Neural cell (in vitro differentiated cells): ENCODE data around the gene MACF1. TPM values are rescaled to one million over a fixed set of nuclear protein-coding genes. Genes with fewer than 3 reads are reported as not detected.

ENCODE experiments used
- H2AFZ ChIP-seq: fragments of 200-600, 300-800 bp; sonication (generic), shearing (Covaris generic); 2 replicates; pipeline ENCODE4 v1.6.0; 2014; ENCODE audit warnings: low read depth, mild to moderate bottlenecking, antibody characterized with exemption, low read length, moderate library complexity
- H3F3A ChIP-seq: fragments of 200-600 bp; shearing (Covaris generic); 2 replicates; pipeline ENCODE4 v1.6.1; 2016; ENCODE audit warnings: mild to moderate bottlenecking, moderate library complexity, mixed read lengths, antibody characterized with exemption, low read length; ENCODE audit not compliant: insufficient read depth, poor library complexity, severe bottlenecking
- H3K27ac ChIP-seq: fragments of 200-600, 300-800 bp; sonication (generic), shearing (Covaris generic); 2 replicates; pipeline ENCODE4 v1.5.1; 2014; ENCODE audit warnings: mild to moderate bottlenecking, low read length, moderate library complexity
- H3K27me3 ChIP-seq: fragments of 300-800, 200-600 bp; sonication (generic), shearing (Covaris generic); 2 replicates; pipeline ENCODE4 v1.6.0; 2014; ENCODE audit warnings: mild to moderate bottlenecking, low read depth, low read length, moderate library complexity; ENCODE audit not compliant: insufficient read depth
- H3K36me3 ChIP-seq: fragments of 300-800, 200-600 bp; sonication (generic), shearing (Covaris generic); 2 replicates; pipeline ENCODE4 v1.5.1; 2014; ENCODE audit warnings: mild to moderate bottlenecking, antibody characterized with exemption, low read length, moderate library complexity; ENCODE audit not compliant: insufficient read depth
- H3K4me2 ChIP-seq: fragments of 300-800, 200-600 bp; sonication (generic), shearing (Covaris generic); 2 replicates; pipeline ENCODE4 v1.6.0; 2014; ENCODE audit warnings: mild to moderate bottlenecking, low read length
- H3K4me3 ChIP-seq: fragments of 300-800, 200-600 bp; sonication (generic), shearing (Covaris generic); 2 replicates; pipeline ENCODE4 v1.5.1; 2014; ENCODE audit warnings: mild to moderate bottlenecking, low read length, moderate library complexity
- H3K79me2 ChIP-seq: fragments of 200-600 bp; shearing (Covaris generic); replicated peaks from 2 replicates; pipeline ENCODE4 v1.6.0; 2014; ENCODE audit warnings: mild to moderate bottlenecking, low read length, moderate library complexity; ENCODE audit not compliant: insufficient read depth
- H3K9ac ChIP-seq: fragments of 300-800, 200-600 bp; sonication (generic), shearing (Covaris generic); 2 replicates; pipeline ENCODE4 v1.6.1; 2016; ENCODE audit warnings: mild to moderate bottlenecking, low read length, mixed read lengths
- H3K9me2 ChIP-seq: fragments of 200-600 bp; shearing (Covaris generic); 2 replicates; pipeline ENCODE4 v1.6.1; 2016; ENCODE audit warnings: mild to moderate bottlenecking, low read length, mixed read lengths; ENCODE audit not compliant: insufficient read depth
- H3K9me3 ChIP-seq: fragments of 200-600, 300-800 bp; sonication (generic), shearing (Covaris generic); 2 replicates; pipeline ENCODE4 v1.6.1; 2016; ENCODE audit warnings: mild to moderate bottlenecking, mixed run types, low read length, moderate library complexity, mixed read lengths
- H4K20me1 ChIP-seq: fragments of 200-600 bp; shearing (Covaris generic); 2 replicates; pipeline ENCODE4 v1.6.1; 2016; ENCODE audit warnings: mild to moderate bottlenecking, mixed run types; ENCODE audit not compliant: insufficient read depth
- CTCF ChIP-seq: fragments of 450-650 bp; IDR thresholded peaks from 2 replicates; pipeline ENCODE4 v1.5.1; 2014; ENCODE audit warnings: antibody characterized with exemption, mild to moderate bottlenecking, moderate library complexity; ENCODE audit not compliant: poor library complexity, severe bottlenecking
- EP300 ChIP-seq: fragments of 450-650 bp; conservative IDR thresholded peaks from 2 replicates; pipeline ENCODE4 v1.6.1; 2014; ENCODE audit warnings: antibody characterized with exemption, mild to moderate bottlenecking, moderate library complexity; ENCODE audit not compliant: poor library complexity, severe bottlenecking
- EZH2 ChIP-seq: fragments of 200-600, 300-800 bp; shearing (Covaris generic), sonication (generic); IDR thresholded peaks from 2 replicates; pipeline ENCODE4 v1.6.1; 2014; ENCODE audit warnings: antibody characterized with exemption, low read length, borderline replicate concordance, mild to moderate bottlenecking; ENCODE audit not compliant: insufficient read depth, poor library complexity, severe bottlenecking
- MXI1 ChIP-seq: fragments of 450-650 bp; conservative IDR thresholded peaks from 2 replicates; pipeline ENCODE4 v1.6.1; 2014; ENCODE audit warnings: antibody characterized with exemption, mild to moderate bottlenecking; ENCODE audit not compliant: poor library complexity, severe bottlenecking
- POLR2AphosphoS5 ChIP-seq: IDR thresholded peaks from 2 replicates; pipeline ENCODE4 v1.6.1; 2012
- RAD21 ChIP-seq: fragments of 450-650 bp; conservative IDR thresholded peaks from 2 replicates; pipeline ENCODE4 v1.6.1; 2014; ENCODE audit warnings: antibody characterized with exemption, mild to moderate bottlenecking, moderate library complexity
- REST ChIP-seq: IDR thresholded peaks from 2 replicates; pipeline ENCODE4 v1.6.1; 2012; ENCODE audit warnings: borderline replicate concordance
- SMC3 ChIP-seq: fragments of 450-650 bp; conservative IDR thresholded peaks from 2 replicates; pipeline ENCODE4 v1.6.1; 2014; ENCODE audit warnings: antibody characterized with exemption, mild to moderate bottlenecking, moderate library complexity; ENCODE audit not compliant: poor library complexity
- TAF1 ChIP-seq: IDR thresholded peaks from 2 replicates; pipeline ENCODE4 v1.6.1; 2012; ENCODE audit warnings: low read depth
- polyA plus RNA-seq: library from polyadenylated mRNA; depleted of rRNA; stranded (reverse); fragments of >200 nt; gene quantifications from 2 replicates; pipeline ENCODE4 v1.2.3, GENCODE V29; 2014

MACF1 gene
- polyA plus RNA-seq, 1 donor from 2014 or later, result 176 TPM

DNA sequence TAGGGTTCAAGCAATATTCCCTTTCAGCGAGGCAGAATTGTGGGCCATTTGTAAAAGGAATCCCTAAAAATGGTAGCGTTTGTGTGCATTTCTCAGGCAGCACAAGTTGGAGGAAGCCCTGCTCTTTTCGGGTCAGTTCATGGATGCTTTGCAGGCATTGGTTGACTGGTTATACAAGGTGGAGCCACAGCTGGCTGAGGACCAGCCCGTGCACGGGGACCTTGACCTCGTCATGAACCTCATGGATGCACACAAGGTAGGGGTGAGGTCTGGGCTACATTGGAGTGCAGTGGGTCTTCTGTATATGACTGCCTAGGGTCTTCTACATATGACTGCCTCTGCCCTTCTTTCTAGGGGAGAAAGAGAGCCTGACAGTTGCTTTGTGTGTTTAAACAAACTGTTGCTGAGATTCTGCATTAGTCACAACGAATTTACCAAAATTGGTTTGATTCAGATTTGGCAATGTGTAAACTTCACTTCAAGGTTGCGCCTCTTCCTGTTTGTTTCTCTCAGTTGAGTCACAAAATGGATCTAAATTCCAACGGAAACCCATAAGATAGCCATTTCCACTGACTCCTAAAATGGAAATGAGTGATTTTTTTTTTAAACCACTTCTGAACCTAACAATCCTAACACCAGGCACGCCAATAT is 246.6 kb downstream of the MACF1 start:
- Histone ChIP-seq H3K9ac (no peak overlapping the region), H3K9me2 (no peaks in the 10 kb centered on the region), H3K9me3 (no peaks in the 10 kb centered on the region), H3K27ac (no peak overlapping the region), H4K20me1 (no peaks in the 10 kb centered on the region), H3K4me2 (no peak overlapping the region), H3K4me3 (no peak overlapping the region), H3K27me3 (no peaks in the 10 kb centered on the region), H2AFZ (no peak overlapping the region), H3K36me3 (peaks cover 39% of the 10 kb centered on the region), H3F3A (no peaks in the 10 kb centered on the region), H3K79me2 (no peaks in the 10 kb centered on the region)
- no peak for TF ChIP-seq SMC3
- no peak for TF ChIP-seq RAD21
- no peak for TF ChIP-seq EZH2
- TF ChIP-seq CTCF, result no peak
- no peak for TF ChIP-seq EP300
- TF ChIP-seq REST, result no peak
- no peak for TF ChIP-seq TAF1
- no peak for TF ChIP-seq POLR2AphosphoS5
- no peak for TF ChIP-seq MXI1

GRCh38 chr1:39452081-39452480 is 247.6 kb downstream of the MACF1 start:
- Histone ChIP-seq H3K4me3 (no peak overlapping the region), H3F3A (no peaks in the 10 kb centered on the region), H3K4me2 (no peak overlapping the region), H3K27me3 (no peaks in the 10 kb centered on the region), H3K9ac (no peak overlapping the region), H4K20me1 (no peaks in the 10 kb centered on the region), H3K27ac (no peak overlapping the region), H3K36me3 (peaks cover 36% of the 10 kb centered on the region), H3K9me3 (no peaks in the 10 kb centered on the region), H3K79me2 (no peaks in the 10 kb centered on the region), H3K9me2 (no peaks in the 10 kb centered on the region), H2AFZ (no peak overlapping the region)
- TF ChIP-seq TAF1 (no peak), RAD21 (no peak), MXI1 (no peak), REST (no peak), CTCF (no peak), EZH2 (no peak), EP300 (no peak), POLR2AphosphoS5 (no peak), SMC3 (no peak)
